ENCODE results near the gene PGAM5.
"Not testable (repeated sequence)": the region's sequence is repeated elsewhere in the genome, so short reads cannot be mapped to it uniquely, and the experiment has no call there.

Gene PGAM5

GRCh38 chr12:132753670-132754069 lies 43.0 kb downstream of the PGAM5 start:
- DNase-seq (ENCODE audit: low read depth) = not testable (repeated sequence)

- DNase-seq (ENCODE audit: low read depth) = no peak
Measured at GRCh38 chr12:132754160-132754932, 43.7 kb downstream of the PGAM5 start.

GRCh38 chr12:132758825-132759224 lies 48.2 kb downstream of the PGAM5 start:
- DNase-seq (ENCODE audit: low read depth) = not testable (repeated sequence)

- no peak for DNase-seq (ENCODE audit: low read depth)
Measured at GRCh38 chr12:132759359-132759758, 48.7 kb downstream of the PGAM5 start.

- DNase-seq (ENCODE audit: low read depth) = peak; percentile 20
Measured at GRCh38 chr12:132761032-132761920, 50.6 kb downstream of the PGAM5 start, which contains the start of gene ANKLE2. TSS of gene ANKLE2 (minus strand) at chr12:132761832. CDS start at chr12:132761798, 34 bp downstream.

- peak; percentile 77 for DNase-seq (ENCODE audit: low read depth)
Measured at GRCh38 chr12:132761921-132762583, 51.4 kb downstream of the PGAM5 start.

GRCh38 chr12:132764231-132764630 lies 53.6 kb downstream of the PGAM5 start:
- no peak for DNase-seq (ENCODE audit: low read depth)

GRCh38 chr12:132765361-132765760 lies 54.7 kb downstream of the PGAM5 start:
- no peak for DNase-seq (ENCODE audit: low read depth)

GRCh38 chr12:132766380-132767085 lies 55.9 kb downstream of the PGAM5 start:
- no peak for DNase-seq (ENCODE audit: low read depth)

- DNase-seq (ENCODE audit: low read depth) = no peak
Measured at GRCh38 chr12:132771126-132771838, 60.6 kb downstream of the PGAM5 start.
